PC-9 (cell line): ENCODE results near the gene GPR173. TPM values are rescaled to one million over a fixed set of nuclear protein-coding genes. Genes with fewer than 3 reads are reported as not detected.

Experiments used
- BruUV-seq: library from RNA; stranded (reverse); fragments of 400-500 nt; replicated peaks from 2 replicates; lab custom pipeline; 2021; lab: Mats Ljungman, UMichigan
- CTCF ChIA-PET: fragments of 300-600 bp; sonication (Branson Sonifier 250); formaldehyde crosslinking; loops from one replicate; lab custom pipeline; 2022; ENCODE audit warnings: antibody characterized with exemption; lab: Charles Lee
- POLR2A ChIA-PET: fragments of 300-600 bp; sonication (Branson Sonifier 250); formaldehyde crosslinking; loops from one replicate; lab custom pipeline; 2022; ENCODE audit warnings: antibody characterized with exemption; ENCODE audit not compliant: unreplicated experiment; lab: Charles Lee
- DNase-seq, 2 experiments: peaks; one replicate each; pipeline versions ENCODE4 v3.0.0 to v3.0.0-alpha.2; 2015 to 2022; ENCODE audit warnings: mixed read lengths in 1 of 2
- H2AFZ ChIP-seq: fragments of 200-600 bp; sonication (generic); 2 replicates; pipeline ENCODE4 v1.8.1; 2017; ENCODE audit warnings: antibody characterized with exemption
- H3F3A ChIP-seq: fragments of 200-600 bp; sonication (generic); 2 replicates; pipeline ENCODE4 v1.8.1; 2017; ENCODE audit warnings: antibody characterized with exemption, mild to moderate bottlenecking, low read depth; ENCODE audit not compliant: insufficient read depth
- H3K27ac ChIP-seq: fragments of 200-600 bp; sonication (generic); 2 replicates; pipeline ENCODE4 v1.6.1; 2016; ENCODE audit warnings: mixed run types
- H3K27me3 ChIP-seq: fragments of 200-600 bp; sonication (generic); 2 replicates; pipeline ENCODE4 v1.6.1; 2016; ENCODE audit warnings: low read depth, mixed run types; ENCODE audit not compliant: insufficient read depth
- H3K36me3 ChIP-seq: fragments of 200-600 bp; sonication (generic); 2 replicates; pipeline ENCODE4 v1.6.1; 2016; ENCODE audit warnings: low read depth, mixed run types
- H3K4me1 ChIP-seq: fragments of 200-600 bp; sonication (generic); replicated peaks from 2 replicates; pipeline ENCODE4 v1.6.1; 2016; ENCODE audit warnings: mixed run types; ENCODE audit not compliant: insufficient read depth
- H3K4me2 ChIP-seq: fragments of 200-600 bp; sonication (generic); 2 replicates; pipeline ENCODE4 v1.6.1; 2017; ENCODE audit warnings: mixed run types
- H3K4me3 ChIP-seq: fragments of 200-600 bp; sonication (generic); 2 replicates; pipeline ENCODE4 v1.6.1; 2016; ENCODE audit warnings: mixed run types
- H3K79me2 ChIP-seq: fragments of 200-600 bp; sonication (generic); 2 replicates; pipeline ENCODE4 v1.6.1; 2017; ENCODE audit warnings: low read depth, mixed run types
- H3K9me2 ChIP-seq: fragments of 200-600 bp; sonication (generic); 2 replicates; pipeline ENCODE4 v1.8.1; 2017; ENCODE audit warnings: mild to moderate bottlenecking; ENCODE audit not compliant: insufficient read depth
- H3K9me3 ChIP-seq: fragments of 200-600 bp; sonication (generic); 2 replicates; pipeline ENCODE4 v1.8.1; 2016; ENCODE audit warnings: low read depth; ENCODE audit not compliant: insufficient read depth
- H4K20me1 ChIP-seq: fragments of 200-600 bp; sonication (generic); 2 replicates; pipeline ENCODE4 v1.8.1; 2017; ENCODE audit not compliant: insufficient read depth
- CTCF ChIP-seq: fragments of 200-600 bp; sonication (generic); conservative IDR thresholded peaks from 2 replicates; pipeline ENCODE4 v1.6.1; 2017; ENCODE audit warnings: mixed run types, antibody characterized with exemption, mild to moderate bottlenecking, moderate library complexity
- EZH2 ChIP-seq: fragments of 200-600 bp; sonication (generic); IDR thresholded peaks from 2 replicates; pipeline ENCODE4 v1.8.0; 2017; ENCODE audit warnings: antibody characterized with exemption, low read depth
- intact Hi-C: fragments of 100-400 bp; cut with micrococcal nuclease; formaldehyde crosslinking; loops from one replicate; pipeline ENCODE4 v1.10.0; 2022; ENCODE audit not compliant: unreplicated experiment
- total RNA-seq: library from RNA; stranded (reverse); gene quantifications from 2 replicates; pipeline ENCODE4 v1.2.3, GENCODE V29; 2021

Gene GPR173
- total RNA-seq, 1 experiment from 2014 or later = 5.1 TPM

- no peaks in the 10 kb centered on the region for H3K27me3 ChIP-seq
- no peak for TF ChIP-seq EZH2
- TF ChIP-seq CTCF = no peak
- H3F3A ChIP-seq = 0 out of 2 replicates have a peak, but pooled peaks cover 4% of the 10 kb centered on the region
- no peak for DNase-seq
- H3K9me3 ChIP-seq = no peaks in the 10 kb centered on the region
- H3K9me2 ChIP-seq = no peaks in the 10 kb centered on the region
- H3K27ac ChIP-seq = no peak overlapping the region
- intact Hi-C loops = loop anchor here (5.0 kb wide), 1 partner anchor 191 kb away; the partner anchor contains the start of gene IQSEC2
- H2AFZ ChIP-seq = no peak overlapping the region
- no TSS peak for BruUV-seq
- H4K20me1 ChIP-seq = no peaks in the 10 kb centered on the region
- H3K4me3 ChIP-seq = no peak overlapping the region
- H3K4me1 ChIP-seq = no peaks in the 10 kb centered on the region
- ChIA-PET POLR2A (interaction anchor here (0.6 kb wide), 1 partner anchor 1181 kb away, joined by 3 read pairs; no protein-coding TSS in a partner anchor), CTCF (interaction anchor here (0.6 kb wide), 1 partner anchor 10 kb away, joined by 14 read pairs; no protein-coding TSS in a partner anchor)
- no peaks in the 10 kb centered on the region for H3K36me3 ChIP-seq
- no peaks in the 10 kb centered on the region for H3K79me2 ChIP-seq
- H3K4me2 ChIP-seq = no peak overlapping the region
Measured at GRCh38 chrX:53091354-53091753, 42.8 kb downstream of the GPR173 start.

GRCh38 chrX:53093177-53093655 is 44.6 kb downstream of the GPR173 start:
- no peaks in the 10 kb centered on the region for H3K9me3 ChIP-seq
- intact Hi-C loops = loop anchor here (1.0 to 5.0 kb wide), 5 partner anchors 11 to 832 kb away; partner anchors contain the start of genes IQSEC2 and TSPYL2
- POLR2A ChIA-PET = no interaction called here
- H2AFZ ChIP-seq = peak overlapping the region; percentile 77; the same call in 1 of the 2 replicates
- no peaks in the 10 kb centered on the region for H4K20me1 ChIP-seq
- H3K79me2 ChIP-seq = no peaks in the 10 kb centered on the region
- TF ChIP-seq CTCF (peak; percentile 58), EZH2 (no peak)
- peak; percentile 35 to 86 for DNase-seq
- H3K4me3 ChIP-seq = peak overlapping the region; percentile 49; the same call in 1 of the 2 replicates
- CTCF ChIA-PET = no interaction called here
- H3K9me2 ChIP-seq = no peaks in the 10 kb centered on the region
- H3K4me2 ChIP-seq = peak overlapping the region; percentile 88
- peak overlapping the region; percentile 74 for H3K27ac ChIP-seq
- H3F3A ChIP-seq = 0 out of 2 replicates have a peak, but pooled peaks cover 4% of the 10 kb centered on the region
- no peaks in the 10 kb centered on the region for H3K4me1 ChIP-seq
- TSS peak; percentile 99 for BruUV-seq
- H3K36me3 ChIP-seq = no peaks in the 10 kb centered on the region
- no peaks in the 10 kb centered on the region for H3K27me3 ChIP-seq

GRCh38 chrX:53093748-53094581 is 45.4 kb downstream of the GPR173 start, which contains the start of gene KANTR:
KANTR (plus strand) TSS chrX:53094142; CDS start chrX:53124273, 30,131 bp downstream.
- peak; percentile 87 to 92 for DNase-seq
- TF ChIP-seq CTCF (no peak), EZH2 (no peak)
- intact Hi-C loops = loop anchor here (1.0 to 5.0 kb wide), 5 partner anchors 12 to 833 kb away; partner anchors contain the start of genes IQSEC2 and TSPYL2
- peak within 1 kb of the TSS; percentile 88 for H3K4me2 ChIP-seq
- peak within 1 kb of the TSS; percentile 77 for H2AFZ ChIP-seq
- H3K9me3 ChIP-seq = no peaks in the 10 kb centered on the region
- CTCF ChIA-PET = no interaction called here
- BruUV-seq = no TSS peak
- no peaks in the 10 kb centered on the region for H3K27me3 ChIP-seq
- H3K36me3 ChIP-seq = no peaks in the 10 kb centered on the region
- POLR2A ChIA-PET = interaction anchor here (0.5 kb wide), 1 partner anchor 150 kb away, joined by 9 read pairs; no protein-coding TSS in a partner anchor
- H3K4me1 ChIP-seq = no peaks in the 10 kb centered on the region
- H3K9me2 ChIP-seq = no peaks in the 10 kb centered on the region
- H3K79me2 ChIP-seq = no peaks in the 10 kb centered on the region
- 0 out of 2 replicates have a peak, but pooled peaks cover 4% of the 10 kb centered on the region for H3F3A ChIP-seq
- H3K27ac ChIP-seq = peak within 1 kb of the TSS; percentile 74
- peak within 1 kb of the TSS; percentile 54; the same call in 1 of the 2 replicates for H3K4me3 ChIP-seq
- no peaks in the 10 kb centered on the region for H4K20me1 ChIP-seq
